PC-3 (cell line): Measurements from ENCODE around the gene HTRA2. TPM values are rescaled to one million over a fixed set of nuclear protein-coding genes. Genes with fewer than 3 reads are reported as not detected.

Experiments used
- ATAC-seq: fragments of 200-7000 bp; cut with Tn5 transposase; 2 replicates; pipeline ENCODE4 v1.9.1; 2020; ENCODE audit warnings: mild to moderate bottlenecking, moderate library complexity
- BruUV-seq: library from RNA; stranded (reverse); fragments of 400-500 nt; replicated peaks from 2 replicates; lab custom pipeline; 2021; lab: Mats Ljungman, UMichigan
- CTCF ChIA-PET: fragments of 300-600 bp; sonication (Branson Sonifier 250); formaldehyde crosslinking; loops from one replicate; lab custom pipeline; 2022; ENCODE audit warnings: antibody characterized with exemption; lab: Charles Lee
- POLR2A ChIA-PET: fragments of 300-600 bp; sonication (Branson Sonifier 250); formaldehyde crosslinking; loops from one replicate; lab custom pipeline; 2022; ENCODE audit warnings: antibody characterized with exemption; ENCODE audit not compliant: unreplicated experiment; lab: Charles Lee
- DNase-seq: peaks from one replicate; pipeline ENCODE4 v3.0.0-alpha.2; 2015
- H2AFZ ChIP-seq: fragments of 300-600 bp; sonication (generic); 2 replicates; pipeline ENCODE4 v1.6.0; 2016; ENCODE audit warnings: antibody characterized with exemption, low read length
- H3F3A ChIP-seq: fragments of 300-600 bp; sonication (generic); one replicate; pipeline ENCODE4 v1.6.0; 2017; ENCODE audit warnings: antibody characterized with exemption, low read length, control low read depth, mild to moderate bottlenecking; ENCODE audit not compliant: unreplicated experiment
- H3K27ac ChIP-seq: fragments of 300-600 bp; sonication (generic); 2 replicates; pipeline ENCODE4 v1.5.1; 2016; ENCODE audit warnings: mild to moderate bottlenecking, low read length
- H3K27me3 ChIP-seq: fragments of 300-600 bp; sonication (generic); 2 replicates; pipeline ENCODE4 v1.6.1; 2016; ENCODE audit warnings: low read length, mixed read lengths
- H3K36me3 ChIP-seq: fragments of 300-600 bp; sonication (generic); 2 replicates; pipeline ENCODE4 v1.6.1; 2016; ENCODE audit warnings: low read depth, mixed run types, low read length, mixed read lengths
- H3K4me1 ChIP-seq: fragments of 300-600 bp; sonication (generic); 2 replicates; pipeline ENCODE4 v1.5.1; 2016; ENCODE audit warnings: low read length; ENCODE audit not compliant: insufficient read depth
- H3K4me2 ChIP-seq: fragments of 300-600 bp; sonication (generic); 2 replicates; pipeline ENCODE4 v1.6.0; 2016; ENCODE audit warnings: low read length
- H3K4me3 ChIP-seq: fragments of 300-600 bp; sonication (generic); 2 replicates; pipeline ENCODE4 v1.5.1; 2016; ENCODE audit warnings: mild to moderate bottlenecking, low read length, mixed read lengths
- H3K79me2 ChIP-seq: fragments of 300-600 bp; sonication (generic); 2 replicates; pipeline ENCODE4 v1.6.1; 2017; ENCODE audit warnings: low read length, mixed read lengths
- H3K9ac ChIP-seq: fragments of 300-600 bp; sonication (generic); 2 replicates; pipeline ENCODE4 v1.6.0; 2016; ENCODE audit warnings: mild to moderate bottlenecking, low read length
- H3K9me2 ChIP-seq: fragments of 300-600 bp; sonication (generic); replicated peaks from 2 replicates; pipeline ENCODE4 v1.6.1; 2016; ENCODE audit warnings: mixed run types, low read length, mixed read lengths
- H3K9me3 ChIP-seq: fragments of 300-600 bp; sonication (generic); 2 replicates; pipeline ENCODE4 v1.6.1; 2016; ENCODE audit warnings: low read length, mixed read lengths
- H4K20me1 ChIP-seq: fragments of 300-600 bp; sonication (generic); 2 replicates; pipeline ENCODE4 v1.6.1; 2016; ENCODE audit warnings: low read length, mixed read lengths
- EZH2 ChIP-seq: fragments of 300-600 bp; sonication (generic); IDR thresholded peaks from one replicate; pipeline ENCODE4 v1.6.1; 2017; ENCODE audit warnings: antibody characterized with exemption, mild to moderate bottlenecking, low read length; ENCODE audit not compliant: unreplicated experiment
- EZH2phosphoT487 ChIP-seq: fragments of 300-600 bp; sonication (generic); IDR thresholded peaks from 2 replicates; pipeline ENCODE4 v1.6.1; 2018; ENCODE audit warnings: mild to moderate bottlenecking, antibody characterized with exemption, low read length, borderline replicate concordance
- intact Hi-C: fragments of 100-400 bp; cut with micrococcal nuclease; formaldehyde crosslinking; loops from 2 replicates; pipeline ENCODE4 v1.9.0; 2023
- total RNA-seq: library from RNA; depleted of rRNA; stranded (reverse); fragments of >200 nt; gene quantifications from 2 replicates; pipeline ENCODE4 v1.2.3, GENCODE V29; 2014
- TF ChIP-seq, protein P1 (sequence below): fragments of 300-600 bp; sonication (generic); conservative IDR thresholded peaks from 2 replicates; pipeline ENCODE4 v1.5.1; 2017; ENCODE audit warnings: antibody characterized with exemption, low read depth, mild to moderate bottlenecking, low read length

Gene HTRA2
- total RNA-seq, 1 experiment from 2014 or later = 71.8 TPM

- Histone ChIP-seq H3K27ac (peak overlapping the region; percentile 28), H3K4me2 (peak overlapping the region; percentile 52), H3K9me2 (no peaks in the 10 kb centered on the region), H3K9ac (no peak overlapping the region), H4K20me1 (no peaks in the 10 kb centered on the region), H3K4me3 (no peak overlapping the region), H3K27me3 (no peaks in the 10 kb centered on the region), H3K4me1 (peaks cover 23% of the 10 kb centered on the region), H2AFZ (peak overlapping the region; percentile 28; the same call in 1 of the 2 replicates), H3F3A (no peaks in the 10 kb centered on the region), H3K79me2 (no peaks in the 10 kb centered on the region), H3K9me3 (no peaks in the 10 kb centered on the region), H3K36me3 (no peaks in the 10 kb centered on the region)
- intact Hi-C loops = no loop called here
- no TSS peak for BruUV-seq
- DNase-seq (peak; percentile 64), ATAC-seq (no peak)
- TF ChIP-seq, protein P1, sequence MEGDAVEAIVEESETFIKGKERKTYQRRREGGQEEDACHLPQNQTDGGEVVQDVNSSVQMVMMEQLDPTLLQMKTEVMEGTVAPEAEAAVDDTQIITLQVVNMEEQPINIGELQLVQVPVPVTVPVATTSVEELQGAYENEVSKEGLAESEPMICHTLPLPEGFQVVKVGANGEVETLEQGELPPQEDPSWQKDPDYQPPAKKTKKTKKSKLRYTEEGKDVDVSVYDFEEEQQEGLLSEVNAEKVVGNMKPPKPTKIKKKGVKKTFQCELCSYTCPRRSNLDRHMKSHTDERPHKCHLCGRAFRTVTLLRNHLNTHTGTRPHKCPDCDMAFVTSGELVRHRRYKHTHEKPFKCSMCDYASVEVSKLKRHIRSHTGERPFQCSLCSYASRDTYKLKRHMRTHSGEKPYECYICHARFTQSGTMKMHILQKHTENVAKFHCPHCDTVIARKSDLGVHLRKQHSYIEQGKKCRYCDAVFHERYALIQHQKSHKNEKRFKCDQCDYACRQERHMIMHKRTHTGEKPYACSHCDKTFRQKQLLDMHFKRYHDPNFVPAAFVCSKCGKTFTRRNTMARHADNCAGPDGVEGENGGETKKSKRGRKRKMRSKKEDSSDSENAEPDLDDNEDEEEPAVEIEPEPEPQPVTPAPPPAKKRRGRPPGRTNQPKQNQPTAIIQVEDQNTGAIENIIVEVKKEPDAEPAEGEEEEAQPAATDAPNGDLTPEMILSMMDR = no peak
- no peak for TF ChIP-seq EZH2phosphoT487
- no peak for TF ChIP-seq EZH2
- ChIA-PET CTCF (no interaction called here), POLR2A (no interaction called here)
These were observed 38.1 kb downstream of the HTRA2 start for GRCh38 chr2:74567881-74568280.

DNA sequence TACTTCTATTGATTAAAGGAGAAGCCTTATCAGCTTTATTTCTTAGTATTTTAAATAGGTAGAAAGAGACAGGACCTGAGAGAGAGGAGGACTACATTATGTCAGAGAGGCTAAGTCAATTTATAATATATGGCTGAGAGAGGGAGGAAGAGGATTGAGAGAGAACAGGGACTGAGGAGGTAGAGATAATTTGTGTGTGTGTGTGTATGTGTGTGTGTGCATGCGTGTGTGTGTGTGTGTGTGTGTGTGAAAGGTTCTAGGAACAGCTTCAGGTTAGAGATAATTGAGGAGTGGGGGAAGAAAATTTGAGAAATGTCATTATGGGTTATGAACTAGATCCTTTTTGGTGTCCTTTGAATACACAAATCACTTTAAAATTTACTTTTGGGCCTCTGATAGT is 40.0 kb downstream of the HTRA2 start:
- Histone ChIP-seq H3F3A (peaks cover 4% of the 10 kb centered on the region), H3K36me3 (no peaks in the 10 kb centered on the region), H3K4me2 (no peak overlapping the region), H4K20me1 (no peaks in the 10 kb centered on the region), H3K9ac (no peak overlapping the region), H3K27ac (no peak overlapping the region), H3K4me3 (no peak overlapping the region), H3K4me1 (peaks cover 32% of the 10 kb centered on the region), H3K9me2 (no peaks in the 10 kb centered on the region), H2AFZ (no peak overlapping the region), H3K27me3 (no peaks in the 10 kb centered on the region), H3K9me3 (no peaks in the 10 kb centered on the region), H3K79me2 (no peaks in the 10 kb centered on the region)
- TF ChIP-seq, protein P1 = no peak
- TF ChIP-seq EZH2phosphoT487 (no peak), EZH2 (no peak)
- DNase-seq (no peak), ATAC-seq (no peak)
- intact Hi-C loops = no loop called here
- ChIA-PET POLR2A (no interaction called here), CTCF (no interaction called here)
- no TSS peak for BruUV-seq

GRCh38 chr2:74571058-74571457 is 41.3 kb downstream of the HTRA2 start:
- ATAC-seq (no peak), DNase-seq (no peak)
- intact Hi-C loops = no loop called here
- Histone ChIP-seq H2AFZ (no peak overlapping the region), H3K4me3 (no peak overlapping the region), H3K9ac (no peak overlapping the region), H3K79me2 (no peaks in the 10 kb centered on the region), H3K27me3 (no peaks in the 10 kb centered on the region), H3K9me2 (no peaks in the 10 kb centered on the region), H3K36me3 (no peaks in the 10 kb centered on the region), H4K20me1 (no peaks in the 10 kb centered on the region), H3K4me2 (no peak overlapping the region), H3K4me1 (peaks cover 32% of the 10 kb centered on the region), H3K27ac (no peak overlapping the region), H3K9me3 (no peaks in the 10 kb centered on the region), H3F3A (peaks cover 4% of the 10 kb centered on the region)
- BruUV-seq = no TSS peak
- ChIA-PET POLR2A (no interaction called here), CTCF (no interaction called here)
- TF ChIP-seq, protein P1 = no peak
- TF ChIP-seq EZH2 (no peak), EZH2phosphoT487 (no peak)
